HepG2 (cell line): ENCODE measurements around the gene ACTL7B. TPM values are rescaled to one million over a fixed set of nuclear protein-coding genes. Genes with fewer than 3 reads are reported as not detected.

ENCODE experiments used
- ATAC-seq: fragments of 200-7000 bp; cut with Tn5 transposase; 3 replicates; pipeline ENCODE4 v1.9.1; 2020; ENCODE audit warnings: mild to moderate bottlenecking, moderate library complexity
- BruUV-seq: library from RNA; stranded (reverse); fragments of 400-500 nt; replicated peaks from 2 replicates; lab custom pipeline; 2021; lab: Mats Ljungman, UMichigan
- CTCF ChIA-PET: fragments of 300-600 bp; formaldehyde crosslinking; extraction: SDS; loops from one replicate; lab custom pipeline; 2021; ENCODE audit warnings: low total read pairs, inconsistent platforms, low intra/inter-chr PET ratio; lab: Yijun Ruan, JAX
- POLR2A ChIA-PET: fragments of 350-600 bp; sonication (Branson Sonifier 250); formaldehyde crosslinking; loops from one replicate; lab custom pipeline; 2020; ENCODE audit warnings: antibody characterized with exemption, inconsistent platforms; lab: Yijun Ruan, JAX
- DNase-seq: peaks from one replicate; pipeline ENCODE4 v3.0.0-alpha.2; 2015; ENCODE audit warnings: low spot score
- FAIRE-seq: peaks from 3 replicates; lab custom pipeline; 2011; peaks lifted over from hg19 to GRCh38; lab: Jason Lieb, UNC
- H2AFZ ChIP-seq: one replicate; pipeline ENCODE4 v1.6.1; 2011; ENCODE audit warnings: low read length, inconsistent platforms
- H3K27ac ChIP-seq: fragments of 300-600 bp; 3 replicates; pipeline ENCODE4 v1.8.0; 2011; ENCODE audit warnings: mixed run types, mild to moderate bottlenecking, mixed read lengths, low read length, inconsistent platforms; ENCODE audit not compliant: insufficient read depth; ENCODE audit errors: extremely low read length
- H3K27me3 ChIP-seq, 2 experiments: fragments of 200-600 bp in 1 of 2; 2 replicates in 1 of 2; 3 replicates in 1 of 2; pipeline versions ENCODE4 v1.6.0 to v1.8.0; 2011; ENCODE audit warnings: low read length in 2 of 2, mild to moderate bottlenecking in 2 of 2, moderate library complexity in 2 of 2, inconsistent platforms in 1 of 2; ENCODE audit not compliant: insufficient read depth in 2 of 2, control insufficient read depth in 1 of 2
- H3K36me3 ChIP-seq, 2 experiments: fragments of 200-600 bp in 1 of 2; replicated peaks in 1 of 2; 2 replicates in 1 of 2; 3 replicates in 1 of 2; pipeline versions ENCODE4 v1.5.1 to v1.8.0; 2011; ENCODE audit warnings: low read length in 2 of 2, inconsistent platforms in 1 of 2; ENCODE audit not compliant: insufficient read depth in 2 of 2, control insufficient read depth in 1 of 2
- H3K4me1 ChIP-seq: 2 replicates; pipeline ENCODE4 v1.5.1; 2012; ENCODE audit warnings: low read length, inconsistent platforms; ENCODE audit not compliant: insufficient read depth
- H3K4me2 ChIP-seq: 2 replicates; pipeline ENCODE4 v1.6.0; 2011; ENCODE audit warnings: low read depth, low read length, inconsistent platforms
- H3K4me3 ChIP-seq, 3 experiments: fragments of 200-600 bp in 1 of 3; sonication (generic), shearing (Covaris generic) in 1 of 3; replicated peaks in 1 of 3; 2 replicates each; pipeline ENCODE4 v1.5.1; 2011 to 2016; ENCODE audit warnings: low read length in 3 of 3, inconsistent platforms in 2 of 3, low read depth in 2 of 3, mild to moderate bottlenecking in 2 of 3, control low read depth in 1 of 3, mixed read lengths in 1 of 3; ENCODE audit not compliant: insufficient read depth in 1 of 3
- H3K79me2 ChIP-seq: one replicate; pipeline ENCODE4 v1.6.1; 2011; ENCODE audit warnings: low read length, inconsistent platforms; ENCODE audit not compliant: insufficient read depth
- H3K9ac ChIP-seq: 2 replicates; pipeline ENCODE4 v1.6.0; 2011; ENCODE audit warnings: mild to moderate bottlenecking, low read depth, low read length, inconsistent platforms; ENCODE audit not compliant: insufficient read depth
- H3K9me3 ChIP-seq: 2 replicates; pipeline ENCODE4 v1.5.1; 2012; ENCODE audit warnings: mild to moderate bottlenecking, low read length
- H4K20me1 ChIP-seq: 2 replicates; pipeline ENCODE4 v1.6.0; 2011; ENCODE audit warnings: inconsistent platforms, mild to moderate bottlenecking, low read length, moderate library complexity; ENCODE audit not compliant: insufficient read depth
- LBX2 ChIP-seq: sonication (generic); formaldehyde crosslinking; IDR thresholded peaks from 2 replicates; pipeline ENCODE4 v1.5.0; 2020; ENCODE audit warnings: missing genetic modification reagents, mild to moderate bottlenecking, borderline replicate concordance
- SOX13 ChIP-seq, 3 experiments: fragments of 450-650 bp in 1 of 3; sonication (generic) in 1 of 3; formaldehyde crosslinking in 1 of 3; IDR thresholded peaks in 2 of 3; conservative IDR thresholded peaks in 1 of 3; 2 replicates each; pipeline versions ENCODE4 v1.5.0 to v1.6.1; 2016 to 2020; ENCODE audit warnings: antibody characterized with exemption in 1 of 3, mild to moderate bottlenecking in 1 of 3, missing compliant biosample characterization in 1 of 3, missing genetic modification reagents in 1 of 3, moderate library complexity in 1 of 3
- SRSF4 ChIP-seq: fragments of 200-400 bp; formaldehyde crosslinking; IDR thresholded peaks from one replicate; pipeline ENCODE4 v1.6.1; 2018; ENCODE audit warnings: mild to moderate bottlenecking, low read depth, low read length, moderate library complexity; ENCODE audit not compliant: poor library complexity, severe bottlenecking
- TERF1 ChIP-seq: sonication (generic); formaldehyde crosslinking; IDR thresholded peaks from 2 replicates; pipeline ENCODE4 v1.8.0; 2022; ENCODE audit warnings: mild to moderate bottlenecking, missing genetic modification reagents, moderate library complexity
- ZNF784 ChIP-seq: sonication (generic); formaldehyde crosslinking; IDR thresholded peaks from 2 replicates; pipeline ENCODE4 v1.5.1; 2020; ENCODE audit warnings: missing genetic modification reagents, mild to moderate bottlenecking, borderline replicate concordance
- WGBS: methylation state at CpG from one replicate; pipeline ENCODE4 v1.1.6; 2017; ENCODE audit warnings: low lambda C conversion rate; 5-methylcytosine and 5-hydroxymethylcytosine counted together
- in situ Hi-C: cut with HindIII; loops from 2 replicates; pipeline ENCODE4 v1.10.0; 2017; ENCODE audit warnings: low pct_unique_long_range_greater_than_20kb; ENCODE audit not compliant: extremely low pct_ligation_motif_present
- intact Hi-C: fragments of 100-400 bp; cut with micrococcal nuclease; formaldehyde crosslinking; loops from one replicate; pipeline ENCODE4 v1.10.0; 2022; ENCODE audit not compliant: unreplicated experiment
- polyA plus RNA-seq, 8 experiments: library from polyadenylated mRNA; depleted of rRNA in 3 of 8; stranded (reverse) in 7 of 8; unstranded in 1 of 8; fragments of >200 nt; fragmentation: Illumina TruSeq in 4 of 8; extraction: Trizol in 4 of 8; gene quantifications; 2 replicates each; pipeline versions ENCODE4 v1.2.1 to v1.2.3, GENCODE V29; 2011 to 2016; ENCODE audit warnings: low read depth in 4 of 8, missing spikeins in 1 of 8, mixed read lengths in 1 of 8; ENCODE audit not compliant: insufficient read depth in 1 of 8
- small RNA-seq, 3 experiments: library from RNA; depleted of rRNA; stranded (forward); fragments of <200 nt; gene quantifications; one replicate each; pipeline ENCODE3, GENCODE V24; 2012; ENCODE audit warnings: low read depth in 2 of 3, low replicate concordance in 1 of 3; ENCODE audit not compliant: insufficient read length in 3 of 3, insufficient read depth in 2 of 3
- total RNA-seq, 5 experiments: library from RNA; depleted of rRNA; stranded (reverse); fragments of >200 nt; fragmentation: Illumina TruSeq; extraction: Trizol; gene quantifications; 2 replicates each; pipeline ENCODE4 v1.2.3, GENCODE V29; 2016; ENCODE audit warnings: low read depth in 1 of 5

Gene ACTL7B
- total and polyA plus RNA-seq, 2 of the 13 experiments (the other 11 are each of a cell fraction or from before 2014, with no cell fraction given): 0.07 to 0.11 TPM

- TF ChIP-seq SRSF4 (no peak), LBX2 (CRISPR knock-in tag) (no peak), ZNF784 (CRISPR knock-in tag) (no peak)
These were observed 43.8 kb downstream of the ACTL7B start (continued) for GRCh38 chr9:108811944-108812343.

GRCh38 chr9:108809269-108809668 lies 46.5 kb downstream of the ACTL7B start:
- 33% methylated on average over 3 of the region's 3 CpGs for WGBS
- no TSS peak for BruUV-seq
- H3K4me3 ChIP-seq: no peak overlapping the region
- H3K79me2 ChIP-seq: no peaks in the 10 kb centered on the region
- H3K27me3 ChIP-seq: 0 out of 5 replicates have a peak, but pooled peaks cover 0 to 6% of the 10 kb centered on the region in 2 experiments
- TF ChIP-seq SOX13 (IDR thresholded peaks at IDR 0.05) (no peak), SOX13 (CRISPR knock-in tag; conservative IDR thresholded peaks at IDR 0.05 in 1 of 2, IDR thresholded peaks at IDR 0.05 in 1 of 2) (peak in 1 of 2 experiments; percentile 25; a peak in 1 of 4 replicates), TERF1 (CRISPR knock-in tag) (no peak)
- FAIRE-seq: no peak
- no peak overlapping the region for H3K9ac ChIP-seq
- no peaks in the 10 kb centered on the region for H3K9me3 ChIP-seq
- no peak for ATAC-seq
- peak; percentile 18 for DNase-seq
- in situ Hi-C loops: loop anchor here (25.0 kb wide), 1 partner anchor 1322 kb away; the partner anchor contains the start of gene KLF4
- peaks cover 39% of the 10 kb centered on the region for H3K4me1 ChIP-seq
- ChIA-PET POLR2A (no interaction called here), CTCF (no interaction called here)
- H4K20me1 ChIP-seq: no peaks in the 10 kb centered on the region
- no peaks in the 10 kb centered on the region for H3K36me3 ChIP-seq
- no peak overlapping the region for H2AFZ ChIP-seq
- no peak overlapping the region for H3K27ac ChIP-seq
- intact Hi-C loops: no loop called here
- H3K4me2 ChIP-seq: no peak overlapping the region

Small RNA genes lying within 50 kb of the gene (small RNA-seq; reads per million reads assigned to genes)
- 0 reads per million in 3 experiments for gene AL359692.1

Other genes with a start within 250 kb of the ACTL7B start
- gene ACTL7A, start 6.3 kb upstream of the ACTL7B start, total RNA-seq (2016; rRNA removed; fragmentation: Illumina TruSeq; extraction: Trizol): not detected in 2 replicates
- gene ACTL7A, start 6.3 kb upstream of the ACTL7B start, polyA plus RNA-seq (2011; rRNA removed): not detected in 2 replicates
- gene ELP1, start 78.1 kb upstream of the ACTL7B start, total RNA-seq (2016; rRNA removed; fragmentation: Illumina TruSeq; extraction: Trizol): 275 and 437 TPM in 2 replicates
- gene ELP1, start 78.1 kb upstream of the ACTL7B start, polyA plus RNA-seq (2011; rRNA removed): 137 and 157 TPM in 2 replicates
- gene ABITRAM, start 78.4 kb upstream of the ACTL7B start, total RNA-seq (2016; rRNA removed; fragmentation: Illumina TruSeq; extraction: Trizol): 10.2 and 16.3 TPM in 2 replicates
- gene ABITRAM, start 78.4 kb upstream of the ACTL7B start, polyA plus RNA-seq (2011; rRNA removed): 18.5 and 21.6 TPM in 2 replicates
- gene CTNNAL1, start 157.5 kb upstream of the ACTL7B start, total RNA-seq (2016; rRNA removed; fragmentation: Illumina TruSeq; extraction: Trizol): 162 and 227 TPM in 2 replicates
- 19.9 and 32.0 TPM in 2 replicates for gene CTNNAL1, start 157.5 kb upstream of the ACTL7B start, polyA plus RNA-seq (2011; rRNA removed)